ENCODE results near the gene OSGEP. TPM values are rescaled to one million over a fixed set of nuclear protein-coding genes. Genes with fewer than 3 reads are reported as not detected.

OSGEP gene
- total RNA-seq, 1 experiment from 2014 or later, result 26.6 TPM

GRCh38 chr14:20436363-20436755, 18.3 kb downstream of the OSGEP start:
- ATAC-seq, result no peak
- intact Hi-C loops (cut with micrococcal nuclease; ENCODE audit: unreplicated experiment) (no loop called here), in situ Hi-C loops (cut with HindIII; ENCODE audit: low pct_unique_long_range_greater_than_20kb, low sequenced_read_pairs) (no loop called here)
- H3K27ac ChIP-seq (ENCODE audit: low read length), result no peak overlapping the region
- TF ChIP-seq, protein P1, sequence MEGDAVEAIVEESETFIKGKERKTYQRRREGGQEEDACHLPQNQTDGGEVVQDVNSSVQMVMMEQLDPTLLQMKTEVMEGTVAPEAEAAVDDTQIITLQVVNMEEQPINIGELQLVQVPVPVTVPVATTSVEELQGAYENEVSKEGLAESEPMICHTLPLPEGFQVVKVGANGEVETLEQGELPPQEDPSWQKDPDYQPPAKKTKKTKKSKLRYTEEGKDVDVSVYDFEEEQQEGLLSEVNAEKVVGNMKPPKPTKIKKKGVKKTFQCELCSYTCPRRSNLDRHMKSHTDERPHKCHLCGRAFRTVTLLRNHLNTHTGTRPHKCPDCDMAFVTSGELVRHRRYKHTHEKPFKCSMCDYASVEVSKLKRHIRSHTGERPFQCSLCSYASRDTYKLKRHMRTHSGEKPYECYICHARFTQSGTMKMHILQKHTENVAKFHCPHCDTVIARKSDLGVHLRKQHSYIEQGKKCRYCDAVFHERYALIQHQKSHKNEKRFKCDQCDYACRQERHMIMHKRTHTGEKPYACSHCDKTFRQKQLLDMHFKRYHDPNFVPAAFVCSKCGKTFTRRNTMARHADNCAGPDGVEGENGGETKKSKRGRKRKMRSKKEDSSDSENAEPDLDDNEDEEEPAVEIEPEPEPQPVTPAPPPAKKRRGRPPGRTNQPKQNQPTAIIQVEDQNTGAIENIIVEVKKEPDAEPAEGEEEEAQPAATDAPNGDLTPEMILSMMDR (IDR thresholded peaks at IDR 0.05), result no peak
- no peaks in the 10 kb centered on the region for H3K9me3 ChIP-seq (ENCODE audit: control insufficient read depth, insufficient read depth, low read depth, low read length)
- no peaks in the 10 kb centered on the region for H3K4me1 ChIP-seq (ENCODE audit: control insufficient read depth, insufficient read depth, low read length)
- BruUV-seq (replicated peaks), result no TSS peak
- CTCF ChIA-PET, result no interaction called here
- POLR2A ChIA-PET, result no interaction called here
- no peaks in the 10 kb centered on the region for H3K36me3 ChIP-seq (ENCODE audit: control insufficient read depth, insufficient read depth, low read length)
- H3K4me3 ChIP-seq (ENCODE audit: low read depth in 2 of 2, low read length in 2 of 2), result no peak overlapping the region
- H3K27me3 ChIP-seq (ENCODE audit: control insufficient read depth, insufficient read depth, low read length), result no peaks in the 10 kb centered on the region
- no peak for DNase-seq (ENCODE audit: low read depth, low spot score)

DNA sequence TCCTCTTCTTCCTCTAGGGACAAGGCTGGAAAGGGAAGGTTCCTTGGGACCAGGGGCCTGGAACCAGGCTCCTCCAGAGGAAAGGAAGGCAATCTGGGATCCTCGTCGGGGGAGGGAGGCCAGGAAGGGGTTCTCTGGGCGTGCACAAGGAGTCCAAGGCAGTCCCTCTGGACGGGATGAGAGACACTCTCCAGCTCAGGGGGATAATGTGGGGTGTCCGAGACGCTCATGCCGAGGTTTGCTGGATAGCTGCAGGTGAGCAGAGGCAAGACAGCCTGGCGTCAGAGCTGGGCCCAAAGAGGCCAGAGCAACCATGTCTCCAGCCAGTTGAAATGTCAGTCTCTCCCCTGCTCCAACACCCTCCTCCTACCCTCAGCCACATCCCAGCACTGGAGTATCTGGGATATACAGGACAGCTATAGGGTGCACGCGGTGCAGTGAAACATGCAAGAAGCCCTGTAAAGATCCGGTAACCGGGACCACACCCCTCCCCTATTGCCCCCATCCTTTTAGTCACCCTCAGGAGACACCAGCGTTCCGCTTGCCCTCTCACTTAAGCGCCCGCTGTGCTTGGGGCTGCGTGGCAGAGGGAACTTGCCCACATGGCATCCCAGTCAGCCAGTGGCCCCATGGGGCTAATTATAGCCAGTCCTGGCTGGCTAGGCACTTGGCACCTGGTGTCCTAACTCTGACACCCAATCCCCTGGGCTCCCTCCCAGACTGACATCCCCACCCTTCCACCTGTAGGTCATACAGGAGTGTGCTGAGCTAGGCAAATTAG, 18.8 kb downstream of the OSGEP start, which contains the start of gene KLHL33:
Gene KLHL33, minus strand, starts transcription at position 585 of the 781 bp plus-strand sequence. Its CDS starts 355 bp downstream, at position 230.
- ATAC-seq (0 out of 2 replicates have a peak, but pooled peaks have one; percentile 59), DNase-seq (ENCODE audit: low read depth, low spot score) (no peak)
- H3K27me3 ChIP-seq (ENCODE audit: control insufficient read depth, insufficient read depth, low read length), result no peaks in the 10 kb centered on the region
- H3K4me1 ChIP-seq (ENCODE audit: control insufficient read depth, insufficient read depth, low read length), result no peaks in the 10 kb centered on the region
- BruUV-seq (replicated peaks), result no TSS peak
- H3K9me3 ChIP-seq (ENCODE audit: control insufficient read depth, insufficient read depth, low read depth, low read length), result no peaks in the 10 kb centered on the region
- H3K27ac ChIP-seq (ENCODE audit: low read length), result no peak within 1 kb of the TSS
- CTCF ChIA-PET, result no interaction called here
- H3K4me3 ChIP-seq (ENCODE audit: low read depth in 2 of 2, low read length in 2 of 2), result no peak within 1 kb of the TSS
- TF ChIP-seq TCF7L2 (IDR thresholded peaks at IDR 0.05; ENCODE audit: low read depth, low read length), result no peak
- POLR2A ChIA-PET, result no interaction called here
- in situ Hi-C loops (cut with HindIII; ENCODE audit: low pct_unique_long_range_greater_than_20kb, low sequenced_read_pairs), result no loop called here
- no peaks in the 10 kb centered on the region for H3K36me3 ChIP-seq (ENCODE audit: control insufficient read depth, insufficient read depth, low read length)
- intact Hi-C loops (cut with micrococcal nuclease; ENCODE audit: unreplicated experiment), result no loop called here

- BruUV-seq (replicated peaks), result no TSS peak
- intact Hi-C loops (cut with micrococcal nuclease; ENCODE audit: unreplicated experiment) (no loop called here), in situ Hi-C loops (cut with HindIII; ENCODE audit: low pct_unique_long_range_greater_than_20kb, low sequenced_read_pairs) (no loop called here)
- ATAC-seq, result no peak
- H3K4me1 ChIP-seq (ENCODE audit: control insufficient read depth, insufficient read depth, low read length), result no peaks in the 10 kb centered on the region
- DNase-seq (ENCODE audit: low read depth, low spot score), result no peak
- POLR2A ChIA-PET, result no interaction called here
- H3K27ac ChIP-seq (ENCODE audit: low read length), result no peak overlapping the region
- H3K4me3 ChIP-seq (ENCODE audit: low read depth in 2 of 2, low read length in 2 of 2), result no peak overlapping the region
- no peaks in the 10 kb centered on the region for H3K36me3 ChIP-seq (ENCODE audit: control insufficient read depth, insufficient read depth, low read length)
- no peaks in the 10 kb centered on the region for H3K9me3 ChIP-seq (ENCODE audit: control insufficient read depth, insufficient read depth, low read depth, low read length)
- TF ChIP-seq POLR2AphosphoS5 (IDR thresholded peaks at IDR 0.05; ENCODE audit: low read depth, low read length) (no peak), TCF7L2 (IDR thresholded peaks at IDR 0.05; ENCODE audit: low read depth, low read length) (no peak), SIN3A (IDR thresholded peaks at IDR 0.05; ENCODE audit: borderline replicate concordance, insufficient read depth, low read depth, low read length) (no peak)
- TF ChIP-seq, protein P1 (IDR thresholded peaks at IDR 0.05), result no peak
- TF ChIP-seq, protein P2, sequence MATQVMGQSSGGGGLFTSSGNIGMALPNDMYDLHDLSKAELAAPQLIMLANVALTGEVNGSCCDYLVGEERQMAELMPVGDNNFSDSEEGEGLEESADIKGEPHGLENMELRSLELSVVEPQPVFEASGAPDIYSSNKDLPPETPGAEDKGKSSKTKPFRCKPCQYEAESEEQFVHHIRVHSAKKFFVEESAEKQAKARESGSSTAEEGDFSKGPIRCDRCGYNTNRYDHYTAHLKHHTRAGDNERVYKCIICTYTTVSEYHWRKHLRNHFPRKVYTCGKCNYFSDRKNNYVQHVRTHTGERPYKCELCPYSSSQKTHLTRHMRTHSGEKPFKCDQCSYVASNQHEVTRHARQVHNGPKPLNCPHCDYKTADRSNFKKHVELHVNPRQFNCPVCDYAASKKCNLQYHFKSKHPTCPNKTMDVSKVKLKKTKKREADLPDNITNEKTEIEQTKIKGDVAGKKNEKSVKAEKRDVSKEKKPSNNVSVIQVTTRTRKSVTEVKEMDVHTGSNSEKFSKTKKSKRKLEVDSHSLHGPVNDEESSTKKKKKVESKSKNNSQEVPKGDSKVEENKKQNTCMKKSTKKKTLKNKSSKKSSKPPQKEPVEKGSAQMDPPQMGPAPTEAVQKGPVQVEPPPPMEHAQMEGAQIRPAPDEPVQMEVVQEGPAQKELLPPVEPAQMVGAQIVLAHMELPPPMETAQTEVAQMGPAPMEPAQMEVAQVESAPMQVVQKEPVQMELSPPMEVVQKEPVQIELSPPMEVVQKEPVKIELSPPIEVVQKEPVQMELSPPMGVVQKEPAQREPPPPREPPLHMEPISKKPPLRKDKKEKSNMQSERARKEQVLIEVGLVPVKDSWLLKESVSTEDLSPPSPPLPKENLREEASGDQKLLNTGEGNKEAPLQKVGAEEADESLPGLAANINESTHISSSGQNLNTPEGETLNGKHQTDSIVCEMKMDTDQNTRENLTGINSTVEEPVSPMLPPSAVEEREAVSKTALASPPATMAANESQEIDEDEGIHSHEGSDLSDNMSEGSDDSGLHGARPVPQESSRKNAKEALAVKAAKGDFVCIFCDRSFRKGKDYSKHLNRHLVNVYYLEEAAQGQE (IDR thresholded peaks at IDR 0.05; ENCODE audit: insufficient read depth in 1 of 2, low read depth in 2 of 2, low read length in 1 of 2), result no peak
- no peaks in the 10 kb centered on the region for H3K27me3 ChIP-seq (ENCODE audit: control insufficient read depth, insufficient read depth, low read length)
- CTCF ChIA-PET, result no interaction called here
Measured at GRCh38 chr14:20434701-20435581, 19.7 kb downstream of the OSGEP start.

Data from Panc1 (cell line).